Measurements from ENCODE around the gene IFTAP. TPM values are rescaled to one million over a fixed set of nuclear protein-coding genes. Genes with fewer than 3 reads are reported as not detected.

IFTAP gene
- total RNA-seq, 1 donor from 2014 or later, result 7.1 TPM

DNA sequence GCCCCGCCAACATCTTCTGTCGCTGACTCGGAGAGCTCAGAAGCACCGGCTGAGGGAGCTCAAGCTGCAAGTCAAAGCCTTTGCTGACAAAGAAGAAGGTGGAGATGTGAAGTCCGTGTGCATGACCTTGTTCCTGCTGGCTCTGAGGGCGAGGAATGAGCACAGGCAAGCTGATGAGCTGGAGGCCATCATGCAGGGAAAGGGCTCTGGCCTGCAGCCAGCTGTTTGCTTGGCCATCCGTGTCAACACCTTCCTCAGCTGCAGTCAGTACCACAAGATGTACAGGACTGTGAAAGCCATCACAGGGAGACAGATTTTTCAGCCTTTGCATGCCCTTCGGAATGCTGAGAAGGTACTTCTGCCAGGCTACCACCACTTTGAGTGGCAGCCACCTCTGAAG lies 19.8 kb upstream of the IFTAP start:
- H3K27ac ChIP-seq, result no peak overlapping the region
- H3K4me1 ChIP-seq, result no peaks in the 10 kb centered on the region
- H3K9me3 ChIP-seq, result no peaks in the 10 kb centered on the region
- H3K4me3 ChIP-seq, result no peak overlapping the region
- DNase-seq (ENCODE audit: low spot score in 2 of 2), result no peak
- no peak for TF ChIP-seq CTCF (IDR thresholded peaks at IDR 0.05)
- intact Hi-C loops (cut with DNase I), result no loop called here
- H3K36me3 ChIP-seq, result no peaks in the 10 kb centered on the region
- no peaks in the 10 kb centered on the region for H3K27me3 ChIP-seq

GRCh38 chr11:36577373-36577772 lies 16.9 kb upstream of the IFTAP start:
- H3K4me1 ChIP-seq, result no peaks in the 10 kb centered on the region
- H3K9me3 ChIP-seq, result no peaks in the 10 kb centered on the region
- no peaks in the 10 kb centered on the region for H3K36me3 ChIP-seq
- DNase-seq (ENCODE audit: low spot score in 2 of 2), result no peak
- H3K27me3 ChIP-seq, result no peaks in the 10 kb centered on the region
- H3K27ac ChIP-seq, result peak overlapping the region; percentile 8 to 51
- TF ChIP-seq CTCF (IDR thresholded peaks at IDR 0.05), result no peak
- intact Hi-C loops (cut with DNase I), result no loop called here
- no peak overlapping the region for H3K4me3 ChIP-seq

GRCh38 chr11:36577859-36578258 lies 16.4 kb upstream of the IFTAP start:
- DNase-seq (ENCODE audit: low spot score in 2 of 2), result no peak
- TF ChIP-seq CTCF (IDR thresholded peaks at IDR 0.05), result no peak
- Histone ChIP-seq H3K4me3 (no peak overlapping the region), H3K4me1 (no peaks in the 10 kb centered on the region), H3K9me3 (no peaks in the 10 kb centered on the region), H3K36me3 (no peaks in the 10 kb centered on the region), H3K27ac (peak overlapping the region; percentile 8 to 51), H3K27me3 (no peaks in the 10 kb centered on the region)
- intact Hi-C loops (cut with DNase I), result no loop called here

DNA sequence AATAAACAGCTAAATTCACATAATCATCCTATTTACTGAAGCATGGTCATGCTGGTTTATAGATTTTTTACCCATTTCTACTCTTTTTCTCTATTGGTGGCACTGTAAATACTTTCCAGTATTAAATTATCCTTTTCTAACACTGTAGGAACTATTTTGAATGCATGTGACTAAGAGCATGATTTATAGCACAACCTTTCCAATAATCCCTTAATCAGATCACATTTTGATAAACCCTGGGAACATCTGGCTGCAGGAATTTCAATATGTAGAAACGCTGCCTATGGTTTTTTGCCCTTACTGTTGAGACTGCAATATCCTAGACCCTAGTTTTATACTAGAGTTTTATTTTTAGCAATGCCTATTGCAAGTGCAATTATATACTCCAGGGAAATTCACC lies 15.8 kb upstream of the IFTAP start:
- Histone ChIP-seq H3K27me3 (no peaks in the 10 kb centered on the region), H3K9me3 (no peaks in the 10 kb centered on the region), H3K4me3 (no peak overlapping the region), H3K36me3 (no peaks in the 10 kb centered on the region), H3K4me1 (no peaks in the 10 kb centered on the region), H3K27ac (no peak overlapping the region)
- DNase-seq (ENCODE audit: low spot score in 2 of 2), result no peak
- intact Hi-C loops (cut with DNase I), result no loop called here
- TF ChIP-seq CTCF (IDR thresholded peaks at IDR 0.05), result no peak

DNA sequence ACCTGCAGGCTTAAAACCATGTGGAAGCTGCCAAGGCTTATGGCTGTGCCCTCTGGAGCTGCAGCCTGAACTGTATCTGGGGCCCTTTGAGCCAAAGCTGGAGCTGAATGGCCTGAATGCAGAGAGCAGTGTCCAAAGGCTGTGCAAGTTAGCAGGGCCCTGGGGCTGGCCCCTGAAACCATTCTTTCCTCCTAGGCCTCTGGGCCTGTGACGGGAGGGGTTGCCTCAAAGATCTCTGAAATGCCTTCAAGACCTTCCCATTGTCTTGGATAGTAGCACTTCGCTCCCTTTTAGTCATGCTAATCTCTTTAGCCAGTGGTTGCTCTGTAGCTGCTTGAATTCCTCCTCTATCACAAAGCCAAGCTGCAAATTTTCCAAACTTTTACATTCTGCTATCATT lies 12.8 kb upstream of the IFTAP start:
- Histone ChIP-seq H3K27me3 (no peaks in the 10 kb centered on the region), H3K4me3 (no peak overlapping the region), H3K9me3 (no peaks in the 10 kb centered on the region), H3K36me3 (no peaks in the 10 kb centered on the region), H3K27ac (no peak overlapping the region), H3K4me1 (no peaks in the 10 kb centered on the region)
- intact Hi-C loops (cut with DNase I), result no loop called here
- no peak for DNase-seq (ENCODE audit: low spot score in 2 of 2)
- no peak for TF ChIP-seq CTCF (IDR thresholded peaks at IDR 0.05)

DNA sequence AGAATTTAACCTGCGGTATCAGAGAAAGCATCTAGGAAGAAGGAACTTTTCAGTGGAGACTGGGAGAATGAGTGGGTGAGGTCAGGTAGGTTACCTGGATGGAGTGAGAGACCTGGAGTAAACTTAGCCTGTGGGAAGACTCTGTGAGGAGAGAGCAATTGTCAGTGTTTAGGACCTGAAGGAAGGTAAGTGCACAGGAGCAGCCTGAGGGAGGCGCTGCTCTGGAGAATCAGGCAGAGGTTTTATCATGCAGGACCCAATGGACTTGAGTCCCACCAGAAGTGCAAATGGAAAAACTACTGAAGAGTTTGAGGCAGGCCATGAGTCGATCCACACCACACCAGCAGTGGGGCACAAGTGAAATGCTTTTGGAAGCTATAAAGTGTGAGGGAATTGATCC lies 10.6 kb upstream of the IFTAP start:
- H3K4me1 ChIP-seq, result no peaks in the 10 kb centered on the region
- H3K9me3 ChIP-seq, result no peaks in the 10 kb centered on the region
- no peak for TF ChIP-seq CTCF (IDR thresholded peaks at IDR 0.05)
- no peak overlapping the region for H3K4me3 ChIP-seq
- H3K27me3 ChIP-seq, result no peaks in the 10 kb centered on the region
- intact Hi-C loops (cut with DNase I), result no loop called here
- DNase-seq (ENCODE audit: low spot score in 2 of 2), result no peak
- no peaks in the 10 kb centered on the region for H3K36me3 ChIP-seq
- no peak overlapping the region for H3K27ac ChIP-seq

Data from ascending aorta (tissue), 2 donors.